Sigmoid colon (tissue), 4 donors: ENCODE data around the gene ABCA13.

ENCODE experiments used
- CTCF ChIP-seq, 4 experiments: fragments of 450-650 bp in 3 of 4; fragments of 200-600 bp in 1 of 4; IDR thresholded peaks; one replicate each; pipeline ENCODE4 v1.5.1; 2016 to 2019; ENCODE audit warnings: antibody characterized with exemption in 4 of 4, mild to moderate bottlenecking in 3 of 4, moderate library complexity in 2 of 4
- POLR2A ChIP-seq, 2 donors: fragments of 450-650 bp; IDR thresholded peaks; one replicate each; pipeline ENCODE4 v1.6.1; 2016; ENCODE audit warnings: antibody characterized with exemption in 2 of 2, mild to moderate bottlenecking in 2 of 2, moderate library complexity in 2 of 2
- POLR2AphosphoS5 ChIP-seq, 4 donors: sonication (generic); formaldehyde crosslinking; IDR thresholded peaks; one replicate each; pipeline ENCODE4 v1.6.1; 2017; ENCODE audit warnings: antibody characterized with exemption in 4 of 4

- no peak for TF ChIP-seq POLR2AphosphoS5 (IDR thresholded peaks at IDR 0.05)
- no peak for TF ChIP-seq CTCF (IDR thresholded peaks at IDR 0.05)
- no peak for TF ChIP-seq POLR2A (IDR thresholded peaks at IDR 0.05)
Observed at GRCh38 chr7:48183965-48184364, 12.7 kb downstream of the ABCA13 start.
